ENCODE data around the gene NBL1. TPM values are rescaled to one million over a fixed set of nuclear protein-coding genes. Genes with fewer than 3 reads are reported as not detected.
"Not testable (repeated sequence)": the region's sequence is repeated elsewhere in the genome, so short reads cannot be mapped to it uniquely, and the experiment has no call there.

Gene NBL1
- total RNA-seq, 1 donor from 2014 or later = 69.9 TPM

DNA sequence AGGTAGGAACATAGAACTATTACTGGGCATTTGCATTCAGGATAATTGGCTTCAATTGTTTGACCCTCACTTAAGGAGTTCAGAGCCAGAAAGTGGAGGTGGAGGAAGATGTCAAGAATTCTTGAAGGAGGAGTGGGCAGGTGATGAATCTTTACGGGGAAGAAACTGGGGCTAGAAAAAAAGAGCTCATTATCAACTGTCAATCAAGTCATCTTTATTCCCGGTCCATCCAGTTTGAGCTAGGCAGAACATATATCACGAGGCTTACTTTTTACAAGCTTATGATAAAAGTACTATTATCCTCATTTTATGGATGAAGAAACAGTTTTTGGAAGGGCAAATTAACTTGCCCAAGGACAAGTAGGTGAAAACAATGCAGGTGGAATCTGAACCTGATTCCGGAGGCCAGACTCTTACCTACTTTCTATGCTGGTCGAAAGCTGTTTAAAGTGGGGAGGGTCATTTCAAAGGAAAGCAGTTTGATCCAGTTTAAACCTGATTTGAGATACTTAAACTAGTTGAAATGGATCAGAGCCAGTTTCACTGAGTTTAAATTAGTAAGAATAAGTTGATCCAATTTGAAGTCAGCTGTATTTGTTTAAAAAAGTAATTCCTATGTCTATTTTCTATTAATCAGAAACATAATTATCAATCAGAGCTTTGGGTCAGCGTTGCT is 13.3 kb upstream of the NBL1 start:
- H3K9me3 Mint-ChIP-seq = no peaks in the 10 kb centered on the region
- TF ChIP-seq, protein P1, sequence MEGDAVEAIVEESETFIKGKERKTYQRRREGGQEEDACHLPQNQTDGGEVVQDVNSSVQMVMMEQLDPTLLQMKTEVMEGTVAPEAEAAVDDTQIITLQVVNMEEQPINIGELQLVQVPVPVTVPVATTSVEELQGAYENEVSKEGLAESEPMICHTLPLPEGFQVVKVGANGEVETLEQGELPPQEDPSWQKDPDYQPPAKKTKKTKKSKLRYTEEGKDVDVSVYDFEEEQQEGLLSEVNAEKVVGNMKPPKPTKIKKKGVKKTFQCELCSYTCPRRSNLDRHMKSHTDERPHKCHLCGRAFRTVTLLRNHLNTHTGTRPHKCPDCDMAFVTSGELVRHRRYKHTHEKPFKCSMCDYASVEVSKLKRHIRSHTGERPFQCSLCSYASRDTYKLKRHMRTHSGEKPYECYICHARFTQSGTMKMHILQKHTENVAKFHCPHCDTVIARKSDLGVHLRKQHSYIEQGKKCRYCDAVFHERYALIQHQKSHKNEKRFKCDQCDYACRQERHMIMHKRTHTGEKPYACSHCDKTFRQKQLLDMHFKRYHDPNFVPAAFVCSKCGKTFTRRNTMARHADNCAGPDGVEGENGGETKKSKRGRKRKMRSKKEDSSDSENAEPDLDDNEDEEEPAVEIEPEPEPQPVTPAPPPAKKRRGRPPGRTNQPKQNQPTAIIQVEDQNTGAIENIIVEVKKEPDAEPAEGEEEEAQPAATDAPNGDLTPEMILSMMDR (conservative IDR thresholded peaks at IDR 0.05) = no peak
- H3K36me3 Mint-ChIP-seq = peaks cover 17% of the 10 kb centered on the region
- H3K27me3 Mint-ChIP-seq = no peaks in the 10 kb centered on the region
- H3K4me3 Mint-ChIP-seq = peak overlapping the region; percentile 4
- no peak for DNase-seq (ENCODE audit: extremely low spot score, unreplicated experiment)
- H3K27ac Mint-ChIP-seq = peak overlapping the region; percentile 68
- peaks cover 19% of the 10 kb centered on the region for H3K4me1 Mint-ChIP-seq (ENCODE audit: unreplicated experiment)

DNA sequence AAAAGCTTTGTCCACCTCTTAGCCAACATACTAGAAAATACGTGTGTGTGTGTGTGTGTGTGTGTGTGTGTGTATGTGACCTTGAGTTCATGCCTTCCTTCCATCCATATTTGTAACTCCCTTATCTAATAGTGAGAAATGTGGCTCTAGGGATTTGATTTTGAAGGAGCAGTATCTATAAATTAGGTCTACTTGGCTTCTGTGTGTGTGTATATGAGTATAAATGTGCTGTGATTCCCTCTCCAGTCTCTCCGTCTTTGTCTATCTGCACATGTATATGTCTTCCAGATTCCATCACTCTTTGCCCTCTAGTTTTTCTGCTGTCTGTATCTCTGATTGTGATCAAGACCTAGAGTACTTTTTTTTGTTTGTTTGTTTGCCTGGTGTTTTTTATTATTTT is 11.9 kb upstream of the NBL1 start:
- TF ChIP-seq, protein P1 (conservative IDR thresholded peaks at IDR 0.05) = no peak
- no peak for DNase-seq (ENCODE audit: extremely low spot score, unreplicated experiment)
- peak overlapping the region; percentile 67 for H3K27ac Mint-ChIP-seq
- peaks cover 15% of the 10 kb centered on the region for H3K4me1 Mint-ChIP-seq (ENCODE audit: unreplicated experiment)
- no peaks in the 10 kb centered on the region for H3K9me3 Mint-ChIP-seq
- H3K27me3 Mint-ChIP-seq = no peaks in the 10 kb centered on the region
- H3K4me3 Mint-ChIP-seq = no peak overlapping the region
- H3K36me3 Mint-ChIP-seq = peaks cover 8% of the 10 kb centered on the region

DNA sequence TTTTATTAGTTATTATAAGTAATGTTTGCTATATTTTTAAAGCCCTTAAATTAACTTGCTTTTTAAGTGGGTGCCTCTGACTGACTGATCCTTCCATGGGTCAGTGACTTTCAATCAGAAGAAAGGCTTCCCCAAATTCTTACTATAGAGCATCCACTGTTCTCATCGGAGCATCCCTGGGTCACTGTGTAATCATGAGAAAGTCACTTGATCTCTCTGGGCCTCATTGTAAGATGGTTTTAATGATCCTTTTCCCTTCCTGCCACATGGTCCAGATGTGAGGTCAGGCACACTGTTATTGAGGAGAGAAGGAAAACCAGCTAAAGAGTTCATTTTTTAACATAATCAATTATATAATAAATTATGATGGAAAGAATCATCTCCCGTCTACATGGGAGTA is 11.0 kb upstream of the NBL1 start:
- Mint-ChIP-seq H3K27me3 (no peaks in the 10 kb centered on the region), H3K4me3 (no peak overlapping the region), H3K36me3 (peaks cover 7% of the 10 kb centered on the region), H3K27ac (no peak overlapping the region), H3K4me1 (ENCODE audit: unreplicated experiment) (peaks cover 15% of the 10 kb centered on the region), H3K9me3 (no peaks in the 10 kb centered on the region)
- TF ChIP-seq, protein P1 (conservative IDR thresholded peaks at IDR 0.05) = no peak
- no peak for DNase-seq (ENCODE audit: extremely low spot score, unreplicated experiment)

DNA sequence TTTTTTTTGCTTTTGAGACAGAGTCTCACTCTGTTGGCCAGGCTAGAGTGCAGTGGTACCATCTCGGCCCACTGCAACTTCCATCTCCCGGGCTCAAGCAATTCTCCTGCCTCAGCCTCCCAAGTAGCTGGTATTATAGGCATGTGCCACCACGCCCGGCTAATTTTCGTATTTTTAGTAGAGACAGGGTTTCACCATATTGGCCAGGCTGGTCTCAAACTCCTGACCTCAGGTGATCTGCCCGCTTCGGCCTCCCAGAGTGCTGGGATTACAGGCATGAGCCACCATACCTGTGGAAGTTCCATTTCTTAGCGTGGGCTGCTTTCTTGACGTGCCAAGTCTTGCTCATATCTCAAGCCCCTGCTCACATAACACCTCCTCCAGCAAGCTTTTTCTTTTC is 9.0 kb upstream of the NBL1 start:
- not testable (repeated sequence) for H3K27ac Mint-ChIP-seq; H3K9me3 Mint-ChIP-seq; DNase-seq (ENCODE audit: extremely low spot score, unreplicated experiment); H3K36me3 Mint-ChIP-seq; H3K4me3 Mint-ChIP-seq; H3K27me3 Mint-ChIP-seq
- peaks cover 15% of the 10 kb centered on the region for H3K4me1 Mint-ChIP-seq (ENCODE audit: unreplicated experiment)

DNA sequence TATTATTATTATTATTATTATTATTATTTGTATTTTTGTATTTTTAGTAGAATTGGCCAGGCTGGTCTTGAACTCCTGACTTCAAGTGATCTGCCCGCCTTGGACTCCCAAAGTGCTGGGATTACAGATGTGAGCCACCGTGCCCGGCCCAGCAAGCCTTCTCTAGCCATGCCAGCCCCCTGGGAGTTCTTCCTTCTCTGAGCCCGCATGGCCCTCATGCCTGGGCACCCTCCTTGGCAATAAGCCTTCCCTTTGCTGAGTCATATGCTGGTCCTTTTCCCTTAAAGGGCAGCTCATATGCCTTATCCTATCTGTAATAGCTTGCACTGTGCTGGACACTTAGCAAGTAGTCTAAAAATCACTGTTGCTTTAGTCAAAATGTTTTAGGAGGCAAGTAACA is 8.5 kb upstream of the NBL1 start:
- Mint-ChIP-seq H3K4me3 (no peak overlapping the region), H3K27ac (no peak overlapping the region), H3K9me3 (no peaks in the 10 kb centered on the region), H3K27me3 (peaks cover 6% of the 10 kb centered on the region), H3K4me1 (ENCODE audit: unreplicated experiment) (peaks cover 17% of the 10 kb centered on the region), H3K36me3 (peaks cover under 1% of the 10 kb centered on the region)
- DNase-seq (ENCODE audit: extremely low spot score, unreplicated experiment) = no peak
- TF ChIP-seq, protein P1 (conservative IDR thresholded peaks at IDR 0.05) = no peak

DNA sequence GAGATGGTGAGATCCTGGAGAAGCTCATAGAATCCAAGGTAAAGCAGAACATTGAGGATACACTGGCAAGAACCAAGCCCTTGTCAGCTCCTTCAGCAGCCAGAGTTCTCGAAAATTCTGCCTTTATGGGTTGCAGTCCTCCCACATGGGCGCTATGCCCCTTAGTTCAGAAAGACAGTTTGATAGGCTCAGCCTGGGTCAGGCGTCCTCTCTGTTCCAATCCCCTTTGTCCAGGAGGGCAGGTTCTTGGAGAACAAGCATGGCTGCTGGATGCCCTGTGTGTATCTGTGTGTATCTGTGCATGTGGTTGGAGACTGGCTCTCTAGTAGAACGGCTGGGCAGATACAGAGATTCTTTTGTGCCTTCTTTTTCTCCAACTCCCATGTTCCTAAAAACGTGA is 8.0 kb upstream of the NBL1 start:
- H3K36me3 Mint-ChIP-seq = no peaks in the 10 kb centered on the region
- TF ChIP-seq, protein P1 (conservative IDR thresholded peaks at IDR 0.05) = no peak

DNA sequence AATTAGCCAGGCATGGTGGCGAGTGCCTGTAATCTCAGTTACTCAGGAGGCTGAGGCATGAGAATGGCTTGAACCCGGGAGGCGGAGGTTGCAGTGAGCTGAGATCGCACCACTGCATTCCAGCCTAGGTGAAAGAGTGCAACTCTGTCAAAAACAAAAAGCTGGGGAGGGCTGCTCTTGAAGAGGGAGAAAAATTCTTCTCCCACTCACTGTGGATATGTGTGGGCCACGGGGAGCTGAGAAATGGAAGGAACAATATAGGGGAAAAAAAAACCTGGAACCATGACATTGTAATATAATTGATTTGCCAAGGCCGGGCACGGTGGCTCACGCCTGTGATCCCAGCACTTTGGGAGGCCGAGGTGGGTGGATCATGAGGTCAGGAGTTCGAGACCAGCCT is 7.4 kb upstream of the NBL1 start:
- H3K4me1 Mint-ChIP-seq (ENCODE audit: unreplicated experiment) = peaks cover 19% of the 10 kb centered on the region
- H3K27ac Mint-ChIP-seq; H3K9me3 Mint-ChIP-seq; H3K36me3 Mint-ChIP-seq; H3K4me3 Mint-ChIP-seq; DNase-seq (ENCODE audit: extremely low spot score, unreplicated experiment): not testable (repeated sequence)
- H3K27me3 Mint-ChIP-seq = peaks cover 15% of the 10 kb centered on the region

More for the DNA sequence above, 8.0 kb upstream of the NBL1 start:
- Mint-ChIP-seq H3K4me3 (no peak overlapping the region), H3K27ac (no peak overlapping the region), H3K9me3 (no peaks in the 10 kb centered on the region), H3K27me3 (peaks cover 9% of the 10 kb centered on the region), H3K4me1 (ENCODE audit: unreplicated experiment) (peaks cover 19% of the 10 kb centered on the region)
- no peak for DNase-seq (ENCODE audit: extremely low spot score, unreplicated experiment)
